IMR-90 (cell line): ENCODE measurements around the gene SPRED3. TPM values are rescaled to one million over a fixed set of nuclear protein-coding genes. Genes with fewer than 3 reads are reported as not detected.

Experiments used
- ATAC-seq: fragments of 200-7000 bp; cut with Tn5 transposase; 2 replicates; pipeline ENCODE4 v1.9.1; 2020; ENCODE audit warnings: low read depth, mild to moderate bottlenecking, moderate library complexity
- BruUV-seq: library from RNA; stranded (reverse); fragments of 400-500 nt; replicated peaks from 2 replicates; lab custom pipeline; 2021; lab: Mats Ljungman, UMichigan
- CTCF ChIA-PET: fragments of 300-600 bp; formaldehyde crosslinking; extraction: SDS; loops from one replicate; lab custom pipeline; 2021; ENCODE audit warnings: antibody characterized with exemption; lab: Yijun Ruan, JAX
- POLR2A ChIA-PET: fragments of 300-600 bp; sonication (Branson Sonifier 250); formaldehyde crosslinking; loops from one replicate; lab custom pipeline; 2022; ENCODE audit warnings: antibody characterized with exemption; ENCODE audit not compliant: unreplicated experiment; lab: Charles Lee
- DNase-seq: peaks from one replicate; pipeline ENCODE4 v3.0.0; 2013
- H2AFZ ChIP-seq: replicated peaks from 2 replicates; pipeline ENCODE3; 2013; ENCODE audit warnings: low read length, mild to moderate bottlenecking; ENCODE audit not compliant: poor library complexity
- H2AK5ac ChIP-seq: 2 replicates; pipeline ENCODE4 v1.6.1; 2013; ENCODE audit warnings: low read depth, low read length, inconsistent platforms
- H2AK9ac ChIP-seq: replicated peaks from 2 replicates; pipeline ENCODE3; 2013; ENCODE audit warnings: mild to moderate bottlenecking, low read depth, low read length, moderate library complexity; ENCODE audit not compliant: poor library complexity
- H2BK120ac ChIP-seq: 2 replicates; pipeline ENCODE4 v1.6.1; 2013; ENCODE audit warnings: low read depth, low read length, inconsistent platforms
- H2BK15ac ChIP-seq: 3 replicates; pipeline ENCODE4 v1.6.1; 2013; ENCODE audit warnings: low read depth, low read length, inconsistent platforms
- H2BK20ac ChIP-seq: 2 replicates; pipeline ENCODE4 v1.6.1; 2013; ENCODE audit warnings: low read depth, mild to moderate bottlenecking, inconsistent platforms, low read length, moderate library complexity
- H2BK5ac ChIP-seq: 2 replicates; pipeline ENCODE4 v1.6.1; 2013; ENCODE audit warnings: mild to moderate bottlenecking, low read depth, low read length, inconsistent platforms; ENCODE audit not compliant: poor library complexity, severe bottlenecking
- H3K14ac ChIP-seq: replicated peaks from 2 replicates; pipeline ENCODE4 v1.6.1; 2013; ENCODE audit warnings: low read depth, low read length, inconsistent platforms
- H3K18ac ChIP-seq: 2 replicates; pipeline ENCODE4 v1.6.1; 2013; ENCODE audit warnings: low read depth, low read length, control low read depth
- H3K23ac ChIP-seq: 2 replicates; pipeline ENCODE4 v1.6.1; 2013; ENCODE audit warnings: low read depth, low read length, inconsistent platforms
- H3K27ac ChIP-seq: 2 replicates; pipeline ENCODE4 v1.5.1; 2013; ENCODE audit warnings: mild to moderate bottlenecking, control low read depth, low read length; ENCODE audit not compliant: insufficient read depth
- H3K27me3 ChIP-seq: 2 replicates; pipeline ENCODE4 v1.6.1; 2013; ENCODE audit warnings: low read length; ENCODE audit not compliant: control insufficient read depth, insufficient read depth
- H3K36me3 ChIP-seq: 2 replicates; pipeline ENCODE4 v1.6.1; 2013; ENCODE audit warnings: low read length, mixed read lengths; ENCODE audit not compliant: control insufficient read depth, insufficient read depth
- H3K4ac ChIP-seq: 2 replicates; pipeline ENCODE4 v1.6.1; 2013; ENCODE audit warnings: low read depth, low read length, inconsistent platforms
- H3K4me1 ChIP-seq: 2 replicates; pipeline ENCODE4 v1.6.1; 2013; ENCODE audit warnings: low read length, mixed read lengths; ENCODE audit not compliant: control insufficient read depth, insufficient read depth
- H3K4me2 ChIP-seq: 2 replicates; pipeline ENCODE4 v1.6.1; 2013; ENCODE audit warnings: low read depth, mild to moderate bottlenecking, control low read depth, low read length, moderate library complexity
- H3K4me3 ChIP-seq: 2 replicates; pipeline ENCODE4 v1.5.1; 2013; ENCODE audit warnings: low read depth, mild to moderate bottlenecking, control low read depth, low read length, moderate library complexity; ENCODE audit not compliant: insufficient read depth
- H3K56ac ChIP-seq: 2 replicates; pipeline ENCODE4 v1.6.1; 2013; ENCODE audit warnings: low read length, inconsistent platforms; ENCODE audit not compliant: insufficient read depth; ENCODE audit errors: extremely low read depth
- H3K79me1 ChIP-seq, 2 experiments: 2 replicates each; pipeline ENCODE4 v1.6.1; 2013; ENCODE audit warnings: low read length in 2 of 2, inconsistent platforms in 1 of 2, low read depth in 1 of 2
- H3K9ac ChIP-seq: 2 replicates; pipeline ENCODE4 v1.6.1; 2013; ENCODE audit warnings: low read depth, low read length, control low read depth
- H3K9me1 ChIP-seq: 2 replicates; pipeline ENCODE4 v1.6.1; 2013; ENCODE audit warnings: low read length, inconsistent platforms; ENCODE audit not compliant: insufficient read depth
- H3K9me3 ChIP-seq: 2 replicates; pipeline ENCODE4 v1.6.1; 2013; ENCODE audit warnings: low read length; ENCODE audit not compliant: control insufficient read depth, insufficient read depth
- H4K20me1 ChIP-seq: 2 replicates; pipeline ENCODE4 v1.6.1; 2013; ENCODE audit warnings: low read length, inconsistent platforms; ENCODE audit not compliant: insufficient read depth
- H4K5ac ChIP-seq: 2 replicates; pipeline ENCODE4 v1.6.1; 2013; ENCODE audit warnings: mild to moderate bottlenecking, low read depth, low read length, control low read depth
- H4K8ac ChIP-seq, 2 experiments: 2 replicates each; pipeline ENCODE4 v1.6.1; 2013; ENCODE audit warnings: low read depth in 2 of 2, low read length in 2 of 2, control low read depth in 1 of 2, inconsistent platforms in 1 of 2
- H4K91ac ChIP-seq: 2 replicates; pipeline ENCODE4 v1.6.1; 2013; ENCODE audit warnings: low read depth, low read length, inconsistent platforms; ENCODE audit not compliant: insufficient read depth
- MXI1 ChIP-seq: IDR thresholded peaks from 2 replicates; pipeline ENCODE4 v1.6.1; 2012; ENCODE audit warnings: low read depth, mild to moderate bottlenecking, low read length, moderate library complexity, borderline replicate concordance
- RAD21 ChIP-seq: IDR thresholded peaks from 2 replicates; pipeline ENCODE4 v1.6.1; 2012; ENCODE audit warnings: low read length, improper control_type of control experiment
- RFX5 ChIP-seq: IDR thresholded peaks from 2 replicates; pipeline ENCODE4 v1.8.0; 2012; ENCODE audit warnings: low read depth, mild to moderate bottlenecking, low read length, moderate library complexity
- USF2 ChIP-seq: fragments of 150-350 bp; IDR thresholded peaks from 2 replicates; pipeline ENCODE4 v1.6.1; 2017; ENCODE audit warnings: mild to moderate bottlenecking, antibody characterized with exemption, low read length, low read depth
- WGBS, 2 experiments: methylation state at CpG; one replicate each; pipeline versions ENCODE4 v1.1.5 to v1.1.7; 2013; ENCODE audit warnings: missing lambda C conversion rate in 2 of 2; ENCODE audit not compliant: insufficient read length in 1 of 2; ENCODE audit errors: extremely low coverage in 2 of 2; 5-methylcytosine and 5-hydroxymethylcytosine counted together
- dilution Hi-C: fragments of 300-500 bp; cut with HindIII; formaldehyde crosslinking; loops from one replicate; pipeline ENCODE4 v1.14.3; 2018; ENCODE audit warnings: low sequenced_read_pairs; ENCODE audit not compliant: unreplicated experiment
- in situ Hi-C: fragments of 300-500 bp; cut with MboI; formaldehyde crosslinking; loops from 3 replicates; pipeline ENCODE4 v1.14.3; 2019; ENCODE audit warnings: low sequenced_read_pairs, inconsistent platforms, mixed read lengths
- intact Hi-C: fragments of 100-400 bp; cut with micrococcal nuclease; formaldehyde crosslinking; loops from 2 replicates; pipeline ENCODE4 v1.10.0; 2022
- polyA plus RNA-seq, 3 experiments: library from polyadenylated mRNA; depleted of rRNA; stranded (reverse); fragments of >200 nt; gene quantifications; 2 replicates each; pipeline ENCODE4 v1.2.3, GENCODE V29; 2012; ENCODE audit warnings: low replicate concordance in 1 of 3
- total RNA-seq: library from RNA; depleted of rRNA; stranded (reverse); fragments of >200 nt; gene quantifications from 2 replicates; pipeline ENCODE4 v1.2.3, GENCODE V29; 2012
- TF ChIP-seq, protein P1 (sequence below): conservative IDR thresholded peaks from 2 replicates; pipeline ENCODE4 v1.5.1; 2012; ENCODE audit warnings: mild to moderate bottlenecking, low read depth, low read length, improper control_type of control experiment

Gene SPRED3
- total and polyA plus RNA-seq, 2 of the 4 experiments (the other 2 are of a cell fraction), result 0.90 to 7.9 TPM

GRCh38 chr19:38360351-38360750 lies 28.1 kb upstream of the SPRED3 start:
- H3K23ac ChIP-seq, result no peak overlapping the region
- H3K4me3 ChIP-seq, result no peak overlapping the region
- H3K4ac ChIP-seq, result no peak overlapping the region
- H2AFZ ChIP-seq, result no peak overlapping the region
- 89% methylated on average over 7 of the region's 9 CpGs; no CpG with 5 or more reads in 1 of the 2 experiments for WGBS, 2 experiments
- H3K27ac ChIP-seq, result no peak overlapping the region
- no peak overlapping the region for H3K56ac ChIP-seq
- no peak overlapping the region for H4K91ac ChIP-seq
- H3K9me1 ChIP-seq, result no peaks in the 10 kb centered on the region
- intact Hi-C loops, result no loop called here
- ATAC-seq (no peak), DNase-seq (no peak)
- dilution Hi-C loops, result no loop called here
- BruUV-seq, result no TSS peak
- no peaks in the 10 kb centered on the region for H3K9me3 ChIP-seq
- no peak overlapping the region for H3K18ac ChIP-seq
- H4K5ac ChIP-seq, result no peak overlapping the region
- H2BK5ac ChIP-seq, result no peak overlapping the region
- 0 out of 2 replicates have a peak, but pooled peaks cover 3% of the 10 kb centered on the region for H4K20me1 ChIP-seq
- TF ChIP-seq USF2 (no peak), RAD21 (no peak), MXI1 (no peak), RFX5 (no peak)
- TF ChIP-seq, protein P1, sequence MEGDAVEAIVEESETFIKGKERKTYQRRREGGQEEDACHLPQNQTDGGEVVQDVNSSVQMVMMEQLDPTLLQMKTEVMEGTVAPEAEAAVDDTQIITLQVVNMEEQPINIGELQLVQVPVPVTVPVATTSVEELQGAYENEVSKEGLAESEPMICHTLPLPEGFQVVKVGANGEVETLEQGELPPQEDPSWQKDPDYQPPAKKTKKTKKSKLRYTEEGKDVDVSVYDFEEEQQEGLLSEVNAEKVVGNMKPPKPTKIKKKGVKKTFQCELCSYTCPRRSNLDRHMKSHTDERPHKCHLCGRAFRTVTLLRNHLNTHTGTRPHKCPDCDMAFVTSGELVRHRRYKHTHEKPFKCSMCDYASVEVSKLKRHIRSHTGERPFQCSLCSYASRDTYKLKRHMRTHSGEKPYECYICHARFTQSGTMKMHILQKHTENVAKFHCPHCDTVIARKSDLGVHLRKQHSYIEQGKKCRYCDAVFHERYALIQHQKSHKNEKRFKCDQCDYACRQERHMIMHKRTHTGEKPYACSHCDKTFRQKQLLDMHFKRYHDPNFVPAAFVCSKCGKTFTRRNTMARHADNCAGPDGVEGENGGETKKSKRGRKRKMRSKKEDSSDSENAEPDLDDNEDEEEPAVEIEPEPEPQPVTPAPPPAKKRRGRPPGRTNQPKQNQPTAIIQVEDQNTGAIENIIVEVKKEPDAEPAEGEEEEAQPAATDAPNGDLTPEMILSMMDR, result no peak
- H3K14ac ChIP-seq, result no peak overlapping the region
- peaks cover 44% of the 10 kb centered on the region for H3K27me3 ChIP-seq
- no peak overlapping the region for H2BK120ac ChIP-seq
- no peak overlapping the region for H2AK5ac ChIP-seq
- H3K36me3 ChIP-seq, result no peaks in the 10 kb centered on the region
- POLR2A ChIA-PET, result interaction anchor here (0.6 kb wide), 1 partner anchor 26 kb away, joined by 4 read pairs; no protein-coding TSS in a partner anchor
- H2BK20ac ChIP-seq, result no peak overlapping the region
- no peak overlapping the region for H2BK15ac ChIP-seq
- no peak overlapping the region for H4K8ac ChIP-seq
- no peaks in the 10 kb centered on the region for H3K4me1 ChIP-seq
- in situ Hi-C loops, result no loop called here
- H2AK9ac ChIP-seq, result no peak overlapping the region
- no peaks in the 10 kb centered on the region for H3K79me1 ChIP-seq
- CTCF ChIA-PET, result interaction anchor here (0.5 to 0.6 kb wide), 2 partner anchors 25 to 30 kb away, joined by 3 to 4 read pairs; no protein-coding TSS in a partner anchor
- H3K4me2 ChIP-seq, result no peak overlapping the region
- no peak overlapping the region for H3K9ac ChIP-seq
